Activated CD4-positive, alpha-beta T cell treated with anti-CD3 and anti-CD28 coated beads, Interleukin-2, amount 50 U/mL, for 48 hours (primary cell): Measurements from ENCODE around the gene LIMCH1.
"Not testable (repeated sequence)": the region's sequence is repeated elsewhere in the genome, so short reads cannot be mapped to it uniquely, and the experiment has no call there.

Experiments used
- DNase-seq, 2 experiments: peaks; one replicate each; pipeline ENCODE4 v3.0.0-alpha.2; 2020

LIMCH1 gene

GRCh38 chr4:41538017-41538733 is at the start of gene LIMCH1:
Gene LIMCH1, plus strand, starts transcription at chr4:41538157. Its CDS starts 67,839 bp downstream, at chr4:41605996.
- no peak for DNase-seq

- DNase-seq: not testable (repeated sequence)
Observed at GRCh38 chr4:41491081-41491576, 46.8 kb upstream of the LIMCH1 start.

DNA sequence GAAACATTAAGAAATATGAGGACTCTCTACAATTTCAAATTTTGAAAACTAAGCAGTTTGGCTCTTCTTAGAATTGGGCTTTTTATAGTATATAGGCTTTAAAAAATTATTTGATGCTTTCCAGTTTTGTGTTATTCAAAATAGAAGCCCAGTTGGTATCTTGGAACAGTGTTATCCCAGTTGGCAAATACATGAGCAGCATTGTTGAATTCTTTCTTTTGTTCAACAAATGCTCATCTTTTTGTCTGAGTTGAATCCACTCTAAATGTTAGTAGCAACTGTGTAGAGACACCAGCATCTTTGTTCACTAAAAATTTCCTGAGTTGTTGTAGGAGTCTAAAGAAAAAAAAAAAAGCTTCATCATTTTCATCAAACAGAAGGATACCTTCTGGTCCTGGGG is 41.0 kb upstream of the LIMCH1 start:
- DNase-seq: no peak

- no peak for DNase-seq
Observed at GRCh38 chr4:41498177-41498576, 39.8 kb upstream of the LIMCH1 start.

GRCh38 chr4:41504167-41504818 is 33.7 kb upstream of the LIMCH1 start:
- DNase-seq: no peak

GRCh38 chr4:41505161-41505661 is 32.7 kb upstream of the LIMCH1 start:
- no peak for DNase-seq

DNA sequence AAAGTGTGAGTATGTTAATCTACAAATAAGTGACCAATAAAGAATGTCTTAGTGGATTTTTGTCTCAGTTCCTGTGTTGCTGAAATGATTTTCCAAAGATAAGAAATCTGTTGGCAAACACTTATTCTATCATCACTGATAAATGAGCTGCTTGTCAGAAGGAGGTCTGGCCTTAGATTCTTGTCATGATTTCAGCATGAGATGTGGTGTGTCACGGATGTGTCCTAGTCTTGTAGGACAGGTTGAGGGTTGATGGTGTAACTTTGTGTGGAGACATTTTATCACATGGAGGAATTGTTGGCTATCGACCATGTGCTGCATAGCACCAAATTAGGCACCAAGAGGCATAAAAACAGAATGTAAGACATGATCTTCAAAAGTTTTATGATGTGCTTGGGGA is 31.8 kb upstream of the LIMCH1 start:
- DNase-seq: no peak

GRCh38 chr4:41507291-41507947 is 30.5 kb upstream of the LIMCH1 start:
- DNase-seq: no peak

- DNase-seq: no peak
Observed at GRCh38 chr4:41509451-41509866, 28.5 kb upstream of the LIMCH1 start.

GRCh38 chr4:41510179-41510578 is 27.8 kb upstream of the LIMCH1 start:
- no peak for DNase-seq

DNA sequence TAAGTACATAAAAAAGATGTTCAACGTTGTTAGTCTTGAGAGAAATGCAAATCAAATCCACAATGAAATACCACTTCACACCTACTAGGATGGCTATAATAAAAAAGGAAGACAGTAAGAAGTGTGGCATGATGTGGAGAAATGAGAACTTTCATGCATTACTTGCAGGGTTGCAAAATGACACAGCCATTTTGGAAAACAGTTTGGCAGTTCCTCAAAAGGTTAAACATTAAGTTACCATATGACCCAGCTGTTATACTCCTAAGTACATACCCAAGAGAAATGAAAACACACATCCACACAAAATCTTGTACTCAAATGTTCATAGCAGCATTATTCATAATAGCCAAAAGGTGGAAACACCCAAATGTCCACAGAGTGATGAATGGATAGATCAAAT is 25.8 kb upstream of the LIMCH1 start:
- no peak for DNase-seq

- no peak for DNase-seq
Observed at GRCh38 chr4:41512596-41512995, 25.4 kb upstream of the LIMCH1 start.

- no peak for DNase-seq
Observed at GRCh38 chr4:41514169-41514568, 23.8 kb upstream of the LIMCH1 start.

DNA sequence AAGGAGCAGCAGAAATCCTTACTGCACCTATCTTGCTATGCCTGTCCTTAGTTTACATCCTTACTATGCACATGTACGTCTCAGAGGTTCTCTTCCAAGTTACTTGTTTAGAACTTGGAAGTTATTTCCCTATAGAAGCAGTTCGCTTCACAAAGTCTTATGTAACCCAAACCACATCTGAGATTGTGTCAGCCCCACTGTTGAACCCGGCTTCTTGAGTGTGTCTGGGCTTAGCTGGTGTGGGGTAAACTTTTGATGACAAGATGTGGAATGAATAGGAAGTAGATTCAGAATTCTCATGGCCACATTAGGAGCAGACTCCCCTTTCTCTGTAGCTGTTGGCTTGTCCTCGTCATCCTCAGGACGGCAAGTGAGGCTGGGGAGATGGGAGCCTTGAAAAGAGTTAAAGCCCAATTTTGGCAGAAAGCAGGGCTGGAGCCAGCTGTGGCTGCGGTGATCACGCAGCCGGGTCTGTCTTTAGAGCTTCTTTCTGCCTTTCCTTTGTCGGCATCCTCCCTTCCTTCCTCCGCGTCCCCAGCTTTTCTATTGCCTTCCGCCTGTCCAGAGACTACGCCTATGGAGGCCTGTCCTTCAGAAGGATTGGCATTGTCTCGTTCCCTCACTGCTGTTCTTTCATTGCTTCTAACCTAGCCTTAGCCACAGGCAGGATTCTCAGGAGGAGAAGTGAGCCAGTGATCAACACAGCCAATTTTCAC is 23.0 kb upstream of the LIMCH1 start:
- no peak for DNase-seq

DNA sequence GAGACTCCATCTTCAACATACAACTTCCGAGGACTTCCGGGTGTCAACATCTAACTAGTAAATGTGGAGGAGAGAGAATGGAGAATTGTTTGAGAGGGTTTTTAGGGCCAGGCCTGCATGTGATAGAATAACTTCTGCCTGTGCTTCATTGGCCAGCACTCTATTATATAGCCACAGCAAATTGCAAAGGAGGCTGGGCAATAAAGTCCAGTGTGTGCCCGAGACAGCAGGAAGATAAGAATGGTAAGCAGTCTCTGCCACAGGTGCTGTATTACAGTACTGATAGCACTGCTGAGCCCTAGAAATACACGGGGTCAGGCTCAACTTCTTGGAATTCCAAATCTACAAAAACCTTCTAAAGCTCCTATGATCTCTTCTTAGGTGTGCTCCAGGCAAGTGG is 20.8 kb upstream of the LIMCH1 start:
- DNase-seq: no peak

DNA sequence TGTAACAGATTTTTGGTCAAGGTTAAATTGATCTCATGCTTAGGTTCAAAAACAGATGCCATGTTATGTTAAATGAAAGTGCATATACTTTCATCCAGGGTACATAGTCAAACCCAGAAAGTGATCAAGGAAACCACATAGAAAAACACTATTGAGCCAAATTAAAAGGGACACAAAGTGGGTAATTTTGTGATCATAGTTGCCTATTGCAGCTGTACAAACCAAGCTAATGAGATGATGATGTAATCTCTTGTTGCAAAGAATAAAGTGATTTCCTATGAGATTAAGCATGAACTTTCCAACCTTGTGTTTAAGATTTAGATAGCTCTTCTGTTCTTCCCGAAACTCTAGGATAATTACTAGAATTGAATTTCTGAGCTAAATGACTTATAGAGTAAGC is 20.2 kb upstream of the LIMCH1 start:
- DNase-seq: no peak

DNA sequence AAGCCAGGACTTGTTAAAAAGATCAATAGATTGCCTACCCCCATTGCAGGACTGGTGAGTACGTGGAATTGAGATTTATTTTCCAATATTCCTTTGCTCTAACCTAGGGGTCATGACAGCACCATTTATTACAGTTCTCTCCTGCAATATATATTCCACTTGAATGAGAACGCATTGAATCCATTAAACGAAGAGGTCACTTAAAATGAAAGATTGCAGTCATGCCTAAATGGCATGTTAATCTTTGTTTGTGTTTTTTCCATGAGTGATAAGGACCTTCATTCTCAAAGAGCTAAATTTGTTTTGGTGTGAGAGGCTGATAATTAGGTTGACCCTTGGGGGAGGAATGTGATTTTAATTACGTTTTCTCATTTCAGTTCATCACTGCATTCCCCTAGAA is 13.5 kb upstream of the LIMCH1 start:
- DNase-seq: no peak

DNA sequence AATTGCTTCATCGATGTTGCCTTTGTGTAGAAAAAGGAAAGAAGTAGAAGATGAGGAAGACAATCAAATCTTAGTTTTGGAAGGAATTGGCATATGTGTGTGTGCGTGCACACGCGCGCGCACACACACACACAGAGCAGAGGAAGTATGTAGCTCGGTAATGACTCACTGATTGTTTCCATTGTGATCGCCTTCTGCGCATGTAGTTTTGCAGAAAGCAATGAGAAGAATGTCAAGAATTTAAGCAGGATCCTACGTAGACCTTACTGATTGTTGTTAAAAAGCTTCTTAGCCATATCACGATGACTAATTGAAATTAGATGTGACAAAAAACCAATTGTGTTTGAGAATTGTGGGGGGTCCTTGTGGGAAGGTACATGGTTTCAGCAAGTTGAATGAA is 12.8 kb upstream of the LIMCH1 start:
- DNase-seq: no peak

DNA sequence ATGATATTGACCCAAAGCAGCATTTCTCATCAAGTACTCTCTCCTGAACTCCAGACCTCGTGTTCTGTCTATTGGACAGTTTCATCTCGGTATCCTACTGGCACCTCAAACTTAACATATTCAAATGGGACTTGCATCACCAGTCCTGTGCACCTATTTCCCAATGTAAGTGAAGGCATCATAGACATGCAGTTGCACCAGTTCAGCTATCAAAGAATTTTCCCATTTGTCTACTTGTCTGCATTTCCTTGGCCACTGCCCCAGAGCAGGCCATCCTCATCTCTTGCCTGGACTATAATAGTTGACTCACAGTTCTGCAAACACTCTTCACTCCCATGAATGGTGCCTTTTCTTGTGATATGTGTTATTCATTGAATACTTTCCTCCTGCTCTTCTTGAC is 11.3 kb upstream of the LIMCH1 start:
- DNase-seq: no peak

GRCh38 chr4:41528512-41529205 is 9.3 kb upstream of the LIMCH1 start:
- no peak for DNase-seq

DNA sequence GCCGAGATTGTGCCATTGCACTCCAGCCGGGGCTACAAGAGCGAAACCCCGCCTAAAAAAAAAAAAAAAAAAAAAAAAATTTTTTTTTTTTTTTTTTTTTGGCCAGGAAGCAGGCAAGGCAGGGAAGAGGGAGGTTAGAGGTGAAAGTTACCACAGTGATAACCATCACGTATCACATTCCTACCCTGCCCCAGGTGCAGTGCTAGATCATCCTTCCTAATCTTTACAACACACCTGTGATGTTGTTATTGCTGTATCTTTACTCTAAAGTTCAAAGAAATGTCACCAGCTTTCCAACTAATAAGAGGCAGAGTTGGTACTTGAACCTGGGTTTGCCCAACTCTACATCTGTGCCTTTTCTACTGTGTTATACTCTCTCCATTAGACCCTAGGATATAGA is 7.2 kb upstream of the LIMCH1 start:
- DNase-seq: no peak

DNA sequence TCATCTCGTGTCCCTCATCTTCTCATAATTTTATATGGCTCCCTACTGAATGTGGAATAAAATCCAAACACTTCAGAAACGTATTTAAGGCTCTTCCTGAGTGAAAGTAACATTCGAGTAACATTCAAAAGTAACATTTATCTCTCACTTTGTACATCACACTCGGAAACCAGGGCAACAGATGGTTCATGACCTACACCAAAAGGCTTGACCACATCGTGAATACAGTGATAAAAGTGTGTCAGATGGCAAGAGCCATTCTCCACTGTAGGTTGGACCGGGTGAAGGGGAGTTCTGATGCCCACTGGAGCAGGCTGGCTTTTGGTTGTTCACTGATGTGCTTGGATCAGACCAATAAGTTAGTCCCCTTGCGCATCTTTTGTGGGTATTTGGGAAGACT is 5.6 kb upstream of the LIMCH1 start:
- DNase-seq: no peak

DNA sequence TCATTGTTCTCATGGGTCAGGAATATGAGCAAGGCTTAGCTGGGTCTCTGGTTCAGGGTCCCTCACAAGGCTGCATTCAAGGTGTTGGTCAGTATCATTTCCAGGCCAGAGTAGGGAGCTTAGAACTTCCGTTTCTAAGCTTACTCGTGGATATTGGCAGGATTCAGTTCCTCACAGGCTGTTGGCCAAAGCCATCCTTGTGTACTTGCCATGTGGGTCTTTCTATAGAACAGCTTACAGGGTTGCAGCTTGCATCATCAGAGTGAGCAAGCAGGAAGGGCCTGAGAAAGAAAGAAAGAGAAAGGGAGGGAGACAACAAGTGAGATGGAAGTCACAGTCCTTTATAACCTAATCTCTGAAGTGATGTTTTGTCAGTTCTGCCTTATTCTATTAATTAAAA is 5.1 kb upstream of the LIMCH1 start:
- no peak for DNase-seq
